ENCODE measurements around the gene FBXL5. TPM values are rescaled to one million over a fixed set of nuclear protein-coding genes. Genes with fewer than 3 reads are reported as not detected.

The FBXL5 gene
- total and polyA plus RNA-seq, 2 of the 13 experiments (the other 11 are each of a cell fraction or from before 2014, with no cell fraction given): 17.4 to 45.3 TPM

GRCh38 chr4:15681067-15681371, 25.9 kb upstream of the FBXL5 start (continued):
- no peak for TF ChIP-seq ZNF407 (CRISPR knock-in tag; IDR thresholded peaks at IDR 0.05; ENCODE audit: not compliant biosample characterization)
- 0 out of 2 replicates have a peak, but pooled peaks have one; percentile 36 for TF ChIP-seq GFI1 (CRISPR knock-in tag; IDR thresholded peaks at IDR 0.05; ENCODE audit: borderline replicate concordance)
- peak; percentile 61; the same call in 1 of the 2 replicates for TF ChIP-seq ZNF615 (CRISPR knock-in tag; IDR thresholded peaks at IDR 0.05; ENCODE audit: borderline replicate concordance)

GRCh38 chr4:15677507-15677988, 22.4 kb upstream of the FBXL5 start:
- DNase-seq (ENCODE audit: low spot score) (peak; percentile 86), FAIRE-seq (peak; percentile 44), ATAC-seq (peak; percentile 20)
- H3K9ac ChIP-seq (ENCODE audit: insufficient read depth, low read depth, low read length): no peak overlapping the region
- H3K9me3 ChIP-seq (ENCODE audit: low read length): no peaks in the 10 kb centered on the region
- no peak overlapping the region; a peak in 1 of 6 replicates for H3K4me3 ChIP-seq (replicated peaks in 1 of 3; ENCODE audit: insufficient read depth in 1 of 3, low read depth in 2 of 3, low read length in 3 of 3)
- 80% methylated on average over 2 of the region's 2 CpGs for WGBS (ENCODE audit: low lambda C conversion rate)
- H3K27me3 ChIP-seq (ENCODE audit: control insufficient read depth in 1 of 2, insufficient read depth in 2 of 2, low read length in 2 of 2): no peaks in the 10 kb centered on the region; a peak in 1 of 5 replicates
- H3K79me2 ChIP-seq (ENCODE audit: insufficient read depth, low read length): peaks cover 80% of the 10 kb centered on the region
- intact Hi-C loops (cut with micrococcal nuclease; ENCODE audit: unreplicated experiment): no loop called here
- ChIA-PET CTCF (ENCODE audit: low intra/inter-chr PET ratio, low total read pairs) (no interaction called here), POLR2A (interaction anchor here (1.8 kb wide), 1 partner anchor 22 kb away, joined by 4 read pairs; the partner anchor contains the start of gene FBXL5)
- H3K36me3 ChIP-seq (replicated peaks in 1 of 2; ENCODE audit: control insufficient read depth in 1 of 2, insufficient read depth in 2 of 2, low read length in 2 of 2): no peaks in the 10 kb centered on the region
- peak overlapping the region; percentile 49 for H3K27ac ChIP-seq (ENCODE audit: extremely low read length, insufficient read depth, low read length)
- H3K4me1 ChIP-seq (ENCODE audit: insufficient read depth, low read length): peaks cover 46% of the 10 kb centered on the region
- in situ Hi-C loops (cut with HindIII; ENCODE audit: extremely low pct_ligation_motif_present, low pct_unique_long_range_greater_than_20kb): no loop called here
- no peaks in the 10 kb centered on the region for H4K20me1 ChIP-seq (ENCODE audit: insufficient read depth, low read length)
- peak overlapping the region; percentile 68 for H3K4me2 ChIP-seq (ENCODE audit: low read depth, low read length)
- BruUV-seq (replicated peaks): no TSS peak
- no peak overlapping the region for H2AFZ ChIP-seq (ENCODE audit: low read length)
- peak; percentile 35; the same call in 1 of the 2 replicates for TF ChIP-seq GATAD2A (CRISPR knock-in tag; IDR thresholded peaks at IDR 0.05)
- TF ChIP-seq KMT2B (CRISPR knock-in tag; IDR thresholded peaks at IDR 0.05): no peak
- TF ChIP-seq ZKSCAN8 (CRISPR knock-in tag; IDR thresholded peaks at IDR 0.05; ENCODE audit: borderline replicate concordance): no peak
- 0 out of 2 replicates have a peak, but pooled peaks have one; percentile 51 for TF ChIP-seq ZBTB38 (CRISPR knock-in tag; IDR thresholded peaks at IDR 0.05)
- TF ChIP-seq ZNF562 (CRISPR knock-in tag; IDR thresholded peaks at IDR 0.05; ENCODE audit: borderline replicate concordance): no peak
- TF ChIP-seq ZNF512 (CRISPR knock-in tag; IDR thresholded peaks at IDR 0.05): no peak
- TF ChIP-seq SKIL (CRISPR knock-in tag; IDR thresholded peaks at IDR 0.05; ENCODE audit: borderline replicate concordance): no peak
